NCI-H187 (cell line): ENCODE results near the gene IL17B.

Source experiments
- DNase-seq, 2 experiments: peaks; one replicate each; lab custom pipeline; 2025; lab: John Stamatoyannopoulos, UW

IL17B gene

GRCh38 chr5:149414405-149415065 is 35.4 kb upstream of the IL17B start:
- DNase-seq, result no peak

- no peak for DNase-seq
These were observed 34.6 kb upstream of the IL17B start for GRCh38 chr5:149413477-149414210.

DNA sequence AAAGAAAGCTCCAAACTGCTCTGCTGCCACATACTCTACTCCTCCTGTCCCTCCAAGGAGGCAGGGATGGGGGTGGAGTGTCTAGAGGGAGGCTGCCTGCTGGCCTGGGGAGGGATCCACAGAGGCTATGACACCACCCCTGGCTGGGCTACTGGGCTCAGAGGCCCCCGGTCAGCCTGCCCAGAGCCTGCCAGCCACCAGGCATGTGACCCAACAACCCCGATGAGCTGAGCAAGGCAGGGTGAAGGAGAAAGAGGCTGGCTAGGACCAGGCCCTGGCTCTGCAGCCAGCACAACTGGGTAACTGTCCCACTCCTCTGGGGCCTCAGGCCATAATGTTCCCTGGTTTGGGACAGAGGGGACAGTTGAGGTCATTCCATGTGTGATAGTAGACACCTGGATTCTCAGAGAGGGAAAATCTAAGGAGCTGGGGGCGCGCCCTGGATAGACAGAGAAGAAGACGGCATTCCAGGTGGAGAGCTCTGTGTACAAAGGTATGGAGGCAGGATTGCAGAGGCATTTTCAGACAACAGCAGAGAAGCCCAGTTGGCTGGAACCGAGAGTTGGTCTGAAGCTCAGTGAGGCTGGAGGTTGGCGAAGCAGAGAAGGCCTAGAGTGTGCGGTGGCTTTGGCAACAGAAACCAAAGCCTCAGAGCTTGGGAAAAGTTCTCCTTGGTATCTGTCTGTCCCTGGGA is 33.8 kb upstream of the IL17B start:
- no peak for DNase-seq

- no peak for DNase-seq
These were observed 32.8 kb upstream of the IL17B start for GRCh38 chr5:149411738-149412519.

GRCh38 chr5:149410721-149411432 is 31.8 kb upstream of the IL17B start:
- no peak for DNase-seq

- no peak for DNase-seq
These were observed 31.0 kb upstream of the IL17B start for GRCh38 chr5:149410071-149410470.

- DNase-seq, result no peak
These were observed 30.3 kb upstream of the IL17B start for GRCh38 chr5:149409268-149409948.

DNA sequence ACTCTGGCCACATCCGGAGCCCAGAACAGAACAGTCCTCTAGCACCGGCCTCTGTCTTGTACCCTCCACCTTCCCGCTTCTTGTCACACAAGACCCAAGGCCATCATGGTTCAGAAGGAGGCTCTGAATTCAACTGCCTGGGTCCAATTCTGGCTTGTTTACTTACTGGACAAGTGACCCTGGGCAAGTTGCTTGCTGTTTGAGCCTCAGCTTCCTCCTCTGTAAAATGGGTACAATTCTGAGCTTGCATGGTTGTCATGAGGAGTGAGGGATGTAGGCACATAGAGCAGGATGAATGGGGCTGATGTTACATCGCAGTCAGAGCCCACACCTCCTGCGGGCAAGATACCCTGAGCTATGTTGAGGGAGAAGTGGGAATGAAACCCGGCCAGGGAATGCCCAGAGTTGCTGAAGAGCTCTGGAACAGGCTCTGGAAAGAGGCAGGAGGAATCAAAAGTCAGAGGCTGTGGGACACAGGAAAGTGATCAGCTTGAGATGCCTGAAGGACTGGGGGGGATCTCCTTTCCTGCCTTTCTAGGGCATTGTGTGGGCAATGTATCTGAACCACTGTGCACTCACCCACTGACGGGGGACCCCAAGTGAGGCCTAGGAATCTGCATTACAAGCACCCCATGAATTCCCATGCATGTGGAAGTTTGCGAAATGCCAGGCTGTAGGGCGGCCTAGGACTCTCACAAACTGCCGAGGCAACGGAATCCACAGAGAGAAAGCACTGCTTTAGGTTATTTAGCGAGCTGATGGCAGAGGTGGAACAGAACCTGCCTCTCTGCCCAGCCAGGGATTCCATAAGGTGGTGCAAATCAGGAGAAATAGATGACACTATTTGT is 29.4 kb upstream of the IL17B start:
- DNase-seq, result no peak

DNA sequence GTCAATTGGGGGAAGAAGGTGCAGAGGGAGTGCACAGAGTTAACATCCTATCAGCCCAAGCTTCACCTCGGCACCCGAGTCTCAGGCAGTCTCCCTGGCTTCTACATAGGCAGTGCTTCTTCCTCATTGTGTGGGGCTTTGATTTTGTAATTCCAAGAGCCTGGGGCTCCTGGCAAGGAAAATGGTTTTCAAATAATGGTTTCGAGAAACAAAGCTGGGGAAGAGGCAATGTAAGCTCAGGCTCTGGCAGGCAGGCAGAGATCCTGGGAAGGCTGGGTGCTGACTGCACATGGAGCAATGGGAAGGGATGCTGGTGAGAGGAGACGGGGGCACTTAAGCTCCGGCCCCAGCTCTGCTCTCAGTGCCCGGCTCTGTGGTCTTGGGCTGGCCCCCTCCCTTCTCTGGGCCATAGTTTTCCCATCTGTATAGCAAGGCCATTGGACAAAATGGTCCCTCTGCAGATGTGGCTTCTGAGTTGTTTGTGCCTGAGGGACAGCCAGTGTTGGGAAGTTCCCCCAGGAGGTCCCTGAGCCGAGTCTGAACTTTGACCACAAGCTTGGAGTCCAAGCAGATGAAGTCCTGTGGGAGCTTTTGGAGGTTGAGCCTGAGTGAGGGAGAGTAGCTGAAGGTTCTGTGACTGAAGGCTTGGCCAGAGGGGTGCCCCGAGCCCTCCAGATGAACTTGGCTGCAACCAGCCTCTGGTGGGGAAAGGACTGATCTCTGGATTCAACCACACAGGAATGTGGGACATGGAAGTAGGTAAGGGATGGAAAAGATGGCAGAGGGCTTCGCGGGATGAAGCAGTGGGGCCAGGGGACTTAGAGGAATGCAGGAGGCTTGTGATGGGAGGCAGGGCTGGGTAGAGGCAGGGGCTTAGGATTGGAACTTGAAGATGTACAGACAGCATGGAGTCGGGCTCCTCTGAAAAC is 28.5 kb upstream of the IL17B start:
- no peak for DNase-seq

GRCh38 chr5:149406979-149407306 is 27.9 kb upstream of the IL17B start:
- no peak for DNase-seq

- DNase-seq, result no peak
These were observed 27.3 kb upstream of the IL17B start for GRCh38 chr5:149406203-149406978.

- no peak for DNase-seq
These were observed 26.6 kb upstream of the IL17B start for GRCh38 chr5:149405550-149406202.

- no peak for DNase-seq
These were observed 25.9 kb upstream of the IL17B start for GRCh38 chr5:149404746-149405549.

GRCh38 chr5:149403923-149404745 is 25.0 kb upstream of the IL17B start:
- peak; percentile 9 to 20 for DNase-seq

- no peak for DNase-seq
These were observed 23.2 kb upstream of the IL17B start for GRCh38 chr5:149402291-149402690.

DNA sequence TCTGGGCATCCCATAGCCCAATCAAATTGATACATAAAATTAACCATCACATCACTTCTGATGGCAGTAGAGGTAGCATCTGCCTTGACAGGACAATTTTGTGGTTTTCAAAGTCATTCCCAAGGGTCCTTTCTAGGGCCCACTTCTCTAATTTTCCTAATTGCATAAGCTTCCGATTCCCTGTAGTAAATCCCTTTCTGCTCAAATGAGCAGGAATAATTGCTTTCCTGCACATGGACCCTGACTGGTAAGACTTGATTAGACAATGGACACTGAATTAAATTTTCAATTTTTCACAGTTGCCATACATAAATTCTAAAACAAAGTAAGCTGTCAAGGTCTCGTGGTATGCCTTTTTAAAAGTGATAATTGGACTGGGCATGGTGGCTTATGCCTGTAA is 22.0 kb upstream of the IL17B start:
- no peak for DNase-seq
